NCI-H1694 treated with DMSO at 0.1 percent for 48 hours (cell line): ENCODE measurements around the gene GBA3.

Experiments used
- DNase-seq: peaks from one replicate; lab custom pipeline; 2025; lab: John Stamatoyannopoulos, UW

The GBA3 gene

GRCh38 chr4:22695917-22696316 lies 3.2 kb downstream of the GBA3 start:
- no peak for DNase-seq

DNA sequence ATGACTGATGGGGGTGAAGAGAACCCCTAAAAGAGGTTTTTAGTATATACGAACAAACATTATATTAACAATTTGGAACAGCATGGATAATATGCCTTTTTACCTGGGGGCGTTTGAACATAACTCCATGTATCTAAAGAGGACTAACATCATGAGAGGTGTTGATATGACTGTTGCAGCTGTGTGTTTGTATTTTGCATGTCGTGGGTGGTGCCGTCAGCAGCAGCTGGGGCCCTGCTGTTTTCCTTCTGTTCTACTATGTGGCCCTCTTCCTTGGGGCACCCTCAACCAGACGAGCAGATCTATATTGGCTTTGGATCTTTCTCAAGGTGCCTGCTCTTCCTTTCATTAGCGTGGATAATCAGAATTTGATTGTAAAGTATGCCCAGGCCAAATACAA lies 11.2 kb downstream of the GBA3 start:
- DNase-seq, result no peak

- no peak for DNase-seq
These were observed 14.7 kb downstream of the GBA3 start for GRCh38 chr4:22707390-22707789.

GRCh38 chr4:22708961-22709360 lies 16.2 kb downstream of the GBA3 start:
- DNase-seq, result no peak

DNA sequence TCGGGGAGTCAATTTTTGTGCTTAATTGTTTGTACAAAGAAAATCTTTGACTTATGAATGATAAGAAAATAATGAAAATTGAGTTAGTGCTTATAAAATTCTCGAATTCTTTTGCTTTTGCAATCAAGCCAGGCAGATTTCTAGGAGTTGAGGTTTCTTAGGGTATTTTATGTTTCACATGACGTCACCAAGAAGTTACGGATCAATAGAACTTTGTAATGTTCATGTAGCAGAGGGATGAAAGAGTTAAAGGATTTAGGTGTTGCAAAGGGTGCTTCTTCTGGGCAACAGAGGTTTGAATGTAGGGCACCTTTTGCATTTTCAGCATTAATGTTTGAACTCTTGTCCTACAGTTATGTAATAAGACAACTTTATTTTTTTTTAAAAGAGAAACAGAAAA lies 19.4 kb downstream of the GBA3 start:
- DNase-seq, result no peak

GRCh38 chr4:22712529-22712928 lies 19.8 kb downstream of the GBA3 start:
- no peak for DNase-seq

DNA sequence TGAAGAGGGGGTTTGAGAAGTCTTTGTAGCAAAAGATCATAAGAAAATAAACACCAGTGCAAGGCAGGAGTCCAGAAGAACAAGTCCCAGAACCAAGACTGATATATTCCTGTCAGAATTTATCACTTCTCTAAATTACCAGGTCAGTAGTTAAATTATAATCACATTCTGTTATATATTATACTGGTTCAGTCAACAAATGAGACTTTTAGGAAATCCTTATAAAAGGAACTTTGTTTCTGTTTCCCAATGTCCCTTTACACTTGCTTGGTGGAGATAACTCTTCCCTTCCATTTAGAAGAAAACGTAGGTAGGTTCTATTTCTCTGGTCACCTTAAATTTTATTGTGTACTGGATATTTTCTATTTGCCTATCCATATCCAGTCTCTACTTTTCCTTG lies 21.1 kb downstream of the GBA3 start:
- no peak for DNase-seq

DNA sequence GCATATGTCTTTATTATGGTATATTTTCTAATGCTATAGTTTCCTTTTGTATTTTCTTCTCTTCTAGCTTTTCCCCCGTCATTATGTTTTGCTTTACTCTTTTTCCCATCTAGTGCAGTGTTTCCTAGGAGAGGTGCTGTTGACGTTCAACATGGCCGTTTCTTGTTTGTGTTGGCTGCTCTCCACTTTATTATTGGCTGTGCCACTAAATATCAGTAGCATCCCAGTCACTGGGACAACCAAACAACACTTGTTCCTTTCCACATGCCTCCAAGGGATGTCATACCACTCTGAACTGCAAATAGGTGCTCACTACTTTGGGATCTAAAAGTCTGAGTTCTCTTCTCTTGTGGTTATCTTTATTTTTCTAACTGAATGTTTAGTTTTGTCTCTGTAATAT lies 26.5 kb downstream of the GBA3 start:
- DNase-seq, result no peak

DNA sequence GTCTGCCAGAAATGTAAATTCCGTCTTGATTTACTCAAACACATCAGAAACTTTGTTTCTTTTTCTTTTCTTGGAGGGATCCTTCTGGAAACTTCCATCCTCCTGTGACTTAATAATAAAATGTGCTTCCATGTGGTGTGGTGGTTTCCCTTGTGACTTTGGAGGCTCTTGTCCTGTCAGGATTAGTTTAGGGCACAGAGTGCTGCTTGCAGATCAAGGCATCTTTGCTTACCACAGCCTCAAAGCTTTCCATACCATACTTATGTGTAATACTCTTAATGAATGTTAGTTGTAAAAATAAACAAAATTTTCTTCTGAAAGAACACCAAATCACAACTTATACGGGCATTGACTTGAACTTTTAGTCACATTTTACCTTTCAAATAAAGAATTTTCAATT lies 27.4 kb downstream of the GBA3 start:
- DNase-seq, result no peak

GRCh38 chr4:22721204-22721603 lies 28.5 kb downstream of the GBA3 start:
- no peak for DNase-seq

DNA sequence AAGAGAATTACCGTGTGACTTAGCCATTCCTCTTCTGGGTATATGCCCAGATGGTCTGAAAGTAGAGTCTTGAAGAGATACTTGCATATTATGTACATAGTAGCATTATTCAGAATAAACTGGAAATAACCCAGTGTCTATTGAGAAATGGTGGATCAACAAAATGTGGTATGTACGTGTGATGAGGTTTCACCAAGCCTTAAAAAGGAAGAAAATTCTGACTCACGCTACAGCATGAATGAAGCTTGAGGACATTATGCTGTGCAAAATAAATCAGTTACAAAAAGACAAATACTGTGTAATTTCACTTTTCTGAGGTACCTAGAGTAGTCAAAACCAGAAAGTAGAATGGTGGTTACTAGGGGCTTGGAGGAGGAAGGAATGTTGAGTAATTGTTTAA lies 37.3 kb downstream of the GBA3 start:
- DNase-seq, result no peak

GRCh38 chr4:22733816-22734215 lies 41.1 kb downstream of the GBA3 start:
- DNase-seq, result no peak

GRCh38 chr4:22736912-22737311 lies 44.2 kb downstream of the GBA3 start:
- DNase-seq, result no peak

GRCh38 chr4:22739968-22740367 lies 47.2 kb downstream of the GBA3 start:
- no peak for DNase-seq

DNA sequence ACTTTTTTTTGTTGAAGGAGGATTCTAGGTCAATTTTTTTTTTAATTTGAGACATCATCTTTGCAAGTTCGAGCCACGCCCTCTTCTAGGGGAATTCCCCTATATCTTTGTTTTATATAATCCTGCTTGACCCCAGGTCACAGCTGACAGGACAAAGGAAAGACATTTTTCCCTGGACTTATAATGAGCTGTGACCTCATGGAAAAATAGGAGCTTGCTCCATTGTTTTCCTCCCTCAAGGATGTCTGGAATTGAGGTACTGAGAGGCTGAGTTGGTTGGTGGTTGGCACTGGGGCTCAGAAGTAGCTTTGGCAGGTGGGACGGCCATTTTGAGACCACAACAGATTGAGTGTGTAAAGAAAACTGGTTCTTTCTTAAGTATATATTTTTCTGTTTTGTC lies 49.0 kb downstream of the GBA3 start:
- DNase-seq, result no peak

DNA sequence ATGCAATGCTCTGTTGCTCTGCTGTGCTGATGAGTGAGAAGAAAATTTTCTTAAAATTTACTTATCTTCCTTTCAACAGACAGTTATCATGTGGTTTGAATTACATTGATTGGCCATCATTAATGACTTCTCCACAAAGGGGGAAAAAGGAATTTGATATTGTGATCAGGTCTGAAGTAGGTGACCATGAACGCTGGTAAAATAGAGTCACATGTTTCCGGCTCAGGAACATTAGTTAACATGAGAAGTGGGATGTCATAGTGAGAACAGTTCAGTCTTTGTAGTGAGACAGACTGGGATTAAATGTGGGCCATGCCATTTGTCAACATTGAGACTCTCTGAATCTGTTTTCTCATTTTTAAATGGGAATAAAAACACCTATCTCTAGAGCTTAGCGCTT lies 50.6 kb downstream of the GBA3 start:
- DNase-seq, result no peak

GRCh38 chr4:22744478-22745062 lies 51.8 kb downstream of the GBA3 start:
- no peak for DNase-seq

DNA sequence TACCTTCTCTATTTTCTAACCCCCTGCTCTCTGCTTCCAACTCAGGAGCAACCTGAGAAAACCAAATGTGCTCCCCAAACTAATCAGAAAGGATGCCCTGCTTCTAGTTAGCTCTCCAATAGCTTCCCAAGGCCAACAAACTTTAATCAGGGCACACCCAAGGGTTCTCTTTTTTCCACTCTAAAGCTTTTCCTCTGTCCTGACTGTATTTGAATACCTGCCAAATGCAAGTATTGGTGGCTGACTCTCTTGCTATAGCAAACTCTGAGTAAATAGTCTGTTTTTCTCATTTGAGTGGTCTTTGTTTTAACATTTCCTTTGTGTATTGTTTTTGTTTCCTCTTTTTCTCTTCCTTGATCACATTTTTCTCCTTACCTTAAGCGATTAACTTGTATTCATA lies 52.5 kb downstream of the GBA3 start:
- DNase-seq, result no peak

DNA sequence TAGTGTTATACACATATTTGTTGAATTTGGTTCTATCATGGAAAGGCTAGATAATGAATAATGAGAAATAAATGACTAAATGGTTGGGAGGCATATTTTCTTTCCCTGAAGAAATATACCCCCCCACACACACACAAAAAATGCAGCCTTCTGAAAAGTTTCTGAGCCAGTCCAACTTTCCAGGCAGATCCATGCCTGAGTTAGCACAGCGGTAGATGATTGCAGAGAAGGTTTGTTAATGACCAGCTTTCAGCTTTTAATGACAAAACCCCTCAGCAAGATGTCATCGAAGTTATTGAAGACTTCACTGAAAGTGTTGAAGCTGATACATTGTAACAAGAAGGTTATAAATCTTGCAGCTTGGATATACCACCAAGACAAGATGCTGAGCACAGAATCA lies 61.4 kb downstream of the GBA3 start:
- no peak for DNase-seq

GRCh38 chr4:22762548-22762947 lies 69.8 kb downstream of the GBA3 start:
- no peak for DNase-seq

DNA sequence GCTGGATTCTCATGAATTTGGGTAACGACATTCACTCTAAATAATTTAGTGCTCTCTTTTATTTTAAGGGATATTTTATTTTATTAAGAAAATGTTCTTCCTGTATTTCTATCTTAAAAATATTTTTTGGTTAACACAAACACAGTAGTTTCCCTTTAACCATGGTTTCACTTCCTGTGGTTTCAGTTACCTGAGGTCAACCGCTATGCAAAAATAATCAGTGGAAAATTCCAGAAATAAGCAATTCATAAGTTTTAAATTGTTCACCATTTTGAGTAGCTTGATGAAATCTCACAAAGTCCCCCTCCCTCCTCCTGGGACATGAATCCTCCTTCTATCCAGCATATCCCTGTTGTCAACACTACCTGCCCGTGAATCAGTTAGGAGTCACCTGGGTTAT lies 71.4 kb downstream of the GBA3 start:
- DNase-seq, result no peak

GRCh38 chr4:22766068-22766467 lies 73.3 kb downstream of the GBA3 start:
- no peak for DNase-seq

DNA sequence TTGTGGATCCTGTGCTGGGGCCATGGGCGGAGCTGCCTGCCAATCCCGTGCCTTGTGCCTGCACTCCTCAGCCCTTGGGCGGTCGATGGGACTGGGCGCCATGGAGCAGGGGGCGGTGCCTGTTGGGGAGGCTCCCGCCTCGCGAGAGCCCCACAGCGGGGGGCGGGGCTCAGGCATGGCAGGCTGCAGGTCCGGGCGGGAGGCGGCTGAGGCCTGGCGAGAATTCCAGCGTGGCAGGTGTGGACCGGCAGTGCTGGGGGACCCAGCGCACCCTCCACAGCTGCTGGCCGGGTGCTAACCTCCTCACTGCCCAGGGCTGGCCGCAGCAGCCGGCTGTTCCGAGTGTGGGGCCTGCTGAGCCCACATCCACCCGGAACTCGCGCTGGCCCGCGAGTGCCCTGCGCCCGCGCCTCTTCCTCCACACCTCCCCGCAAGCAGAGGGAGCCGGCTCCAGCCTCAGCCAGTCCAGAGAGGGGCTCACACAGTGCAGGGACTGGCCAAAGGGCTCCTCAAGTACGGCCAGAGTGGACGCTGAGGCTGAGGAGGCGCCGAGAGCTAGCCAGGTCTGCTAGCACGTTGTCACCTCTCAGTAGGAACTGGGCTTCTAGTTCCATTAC lies 85.9 kb downstream of the GBA3 start:
- no peak for DNase-seq

DNA sequence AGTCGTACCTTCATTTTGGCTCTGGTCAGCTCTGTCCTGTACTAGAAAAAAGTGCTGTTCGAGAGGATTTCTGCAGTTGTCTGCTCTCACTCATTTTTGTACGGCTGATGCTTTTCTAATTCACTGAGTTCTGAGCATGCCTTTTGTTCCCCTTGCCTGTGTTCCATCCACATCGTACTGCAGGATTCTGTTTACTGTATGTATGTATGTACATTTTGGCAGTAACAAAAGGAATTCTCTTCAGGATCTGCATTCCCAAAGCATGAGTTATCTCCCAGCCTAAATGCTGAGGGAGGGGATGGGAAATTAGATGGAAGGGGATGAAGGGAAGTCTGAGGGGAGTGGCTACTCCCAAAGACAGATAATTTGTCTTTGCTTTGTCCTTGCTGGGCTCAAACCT lies 87.6 kb downstream of the GBA3 start:
- DNase-seq, result no peak
